GM23338 (cell line): ENCODE measurements around the gene CFAP57.

Source experiments
- CTCF ChIP-seq, 2 experiments: fragments of 200-600 bp in 1 of 2; sonication (generic) in 1 of 2; conservative IDR thresholded peaks; 2 replicates each; pipeline versions ENCODE4 v1.5.1 to v1.6.1; 2016 to 2017; ENCODE audit warnings: antibody characterized with exemption in 2 of 2, low read depth in 2 of 2, mild to moderate bottlenecking in 2 of 2, moderate library complexity in 1 of 2
- EZH2 ChIP-seq: fragments of 200-600 bp; sonication (generic); IDR thresholded peaks from one replicate; pipeline ENCODE4 v1.8.0; 2017; ENCODE audit warnings: antibody characterized with exemption, mild to moderate bottlenecking, low read depth; ENCODE audit not compliant: unreplicated experiment
- EZH2phosphoT487 ChIP-seq: fragments of 200-600 bp; sonication (generic); IDR thresholded peaks from one replicate; pipeline ENCODE4 v1.8.1; 2018; ENCODE audit warnings: antibody characterized with exemption; ENCODE audit not compliant: unreplicated experiment
- JUNB ChIP-seq: IDR thresholded peaks from one replicate; pipeline ENCODE4 v1.6.1; 2016; ENCODE audit warnings: antibody characterized with exemption; ENCODE audit not compliant: unreplicated experiment
- NANOG ChIP-seq: IDR thresholded peaks from 2 replicates; pipeline ENCODE4 v1.6.1; 2016; ENCODE audit warnings: antibody characterized with exemption, borderline replicate concordance
- POLR2AphosphoS5 ChIP-seq: IDR thresholded peaks from 2 replicates; pipeline ENCODE4 v1.6.1; 2016; ENCODE audit warnings: antibody characterized with exemption, low read depth
- TF ChIP-seq, protein P1 (sequence below): IDR thresholded peaks from one replicate; pipeline ENCODE4 v1.6.1; 2018; ENCODE audit warnings: antibody characterized with exemption; ENCODE audit not compliant: unreplicated experiment

DNA sequence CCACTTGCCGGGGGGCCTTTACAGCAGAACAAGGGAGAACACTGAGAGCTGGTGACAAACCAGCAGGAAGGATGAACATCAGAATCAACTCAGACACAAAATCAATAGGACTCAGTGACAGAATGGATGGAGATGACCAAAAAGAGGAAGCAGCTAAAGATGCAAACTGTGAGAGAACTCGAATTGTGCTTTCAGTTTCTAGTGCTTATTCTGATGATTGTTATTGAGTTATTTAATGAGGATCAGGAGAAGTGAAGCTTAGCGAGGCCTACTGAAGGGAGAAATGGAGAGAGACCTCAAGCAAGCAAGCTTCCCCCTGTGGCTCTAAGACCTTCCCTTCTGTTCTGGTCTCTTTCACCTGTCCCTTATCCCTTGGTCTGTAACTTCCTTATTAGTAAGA, 67.4 kb downstream of the CFAP57 start:
- TF ChIP-seq, protein P1, sequence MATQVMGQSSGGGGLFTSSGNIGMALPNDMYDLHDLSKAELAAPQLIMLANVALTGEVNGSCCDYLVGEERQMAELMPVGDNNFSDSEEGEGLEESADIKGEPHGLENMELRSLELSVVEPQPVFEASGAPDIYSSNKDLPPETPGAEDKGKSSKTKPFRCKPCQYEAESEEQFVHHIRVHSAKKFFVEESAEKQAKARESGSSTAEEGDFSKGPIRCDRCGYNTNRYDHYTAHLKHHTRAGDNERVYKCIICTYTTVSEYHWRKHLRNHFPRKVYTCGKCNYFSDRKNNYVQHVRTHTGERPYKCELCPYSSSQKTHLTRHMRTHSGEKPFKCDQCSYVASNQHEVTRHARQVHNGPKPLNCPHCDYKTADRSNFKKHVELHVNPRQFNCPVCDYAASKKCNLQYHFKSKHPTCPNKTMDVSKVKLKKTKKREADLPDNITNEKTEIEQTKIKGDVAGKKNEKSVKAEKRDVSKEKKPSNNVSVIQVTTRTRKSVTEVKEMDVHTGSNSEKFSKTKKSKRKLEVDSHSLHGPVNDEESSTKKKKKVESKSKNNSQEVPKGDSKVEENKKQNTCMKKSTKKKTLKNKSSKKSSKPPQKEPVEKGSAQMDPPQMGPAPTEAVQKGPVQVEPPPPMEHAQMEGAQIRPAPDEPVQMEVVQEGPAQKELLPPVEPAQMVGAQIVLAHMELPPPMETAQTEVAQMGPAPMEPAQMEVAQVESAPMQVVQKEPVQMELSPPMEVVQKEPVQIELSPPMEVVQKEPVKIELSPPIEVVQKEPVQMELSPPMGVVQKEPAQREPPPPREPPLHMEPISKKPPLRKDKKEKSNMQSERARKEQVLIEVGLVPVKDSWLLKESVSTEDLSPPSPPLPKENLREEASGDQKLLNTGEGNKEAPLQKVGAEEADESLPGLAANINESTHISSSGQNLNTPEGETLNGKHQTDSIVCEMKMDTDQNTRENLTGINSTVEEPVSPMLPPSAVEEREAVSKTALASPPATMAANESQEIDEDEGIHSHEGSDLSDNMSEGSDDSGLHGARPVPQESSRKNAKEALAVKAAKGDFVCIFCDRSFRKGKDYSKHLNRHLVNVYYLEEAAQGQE = no peak
- TF ChIP-seq CTCF (conservative IDR thresholded peaks at IDR 0.05; ENCODE audit: low read depth in 2 of 2) = no peak
- no peak for TF ChIP-seq EZH2phosphoT487
- TF ChIP-seq EZH2 = no peak
- TF ChIP-seq POLR2AphosphoS5 = no peak
- TF ChIP-seq NANOG = no peak
- TF ChIP-seq JUNB = no peak
